ENCODE measurements around the gene DIAPH2.

Gene DIAPH2

DNA sequence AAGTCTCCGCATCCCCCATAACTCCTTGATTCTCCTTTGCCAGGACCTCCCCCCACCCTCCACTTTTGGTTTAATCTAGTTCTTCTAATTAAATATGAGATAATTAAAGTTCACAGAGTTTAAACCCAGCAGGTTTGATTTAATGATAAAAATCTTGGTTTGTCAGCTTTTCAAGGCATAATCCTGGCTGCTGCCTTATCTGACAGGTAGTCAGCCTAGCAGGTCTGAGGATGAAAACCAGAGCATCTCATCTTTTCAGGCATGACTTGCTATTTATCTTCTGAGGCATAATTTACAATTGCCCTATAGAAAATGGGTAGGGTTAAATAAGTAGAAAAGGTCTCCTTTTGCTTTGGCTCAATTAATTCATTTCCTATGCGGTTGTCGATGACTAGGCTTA is 790.3 kb downstream of the DIAPH2 start:
- no peak for DNase-seq (ENCODE audit: low read depth in 3 of 3)

- no peak for DNase-seq (ENCODE audit: low read depth in 3 of 3)
Measured at GRCh38 chrX:97479106-97479890, 794.7 kb downstream of the DIAPH2 start.

DNA sequence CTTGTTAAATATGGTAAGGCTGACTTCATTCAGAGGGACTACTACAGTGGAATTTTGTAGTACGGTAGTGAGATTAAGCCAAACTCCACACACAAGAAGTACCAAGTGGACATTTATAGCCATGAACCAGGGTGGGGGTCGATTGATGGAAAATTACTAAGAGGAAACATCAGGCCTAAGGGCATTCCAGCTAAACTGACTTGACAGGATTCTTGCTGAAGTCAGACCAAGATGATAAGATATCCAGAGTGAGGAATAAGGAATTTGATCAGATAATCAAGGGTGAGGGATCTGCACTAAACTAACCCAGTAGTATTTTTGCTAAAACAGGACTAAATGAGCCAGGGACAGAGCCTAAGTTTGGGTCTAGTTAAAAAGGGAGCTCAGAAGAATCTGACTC is 796.6 kb downstream of the DIAPH2 start:
- DNase-seq (ENCODE audit: low read depth in 3 of 3), result no peak

DNA sequence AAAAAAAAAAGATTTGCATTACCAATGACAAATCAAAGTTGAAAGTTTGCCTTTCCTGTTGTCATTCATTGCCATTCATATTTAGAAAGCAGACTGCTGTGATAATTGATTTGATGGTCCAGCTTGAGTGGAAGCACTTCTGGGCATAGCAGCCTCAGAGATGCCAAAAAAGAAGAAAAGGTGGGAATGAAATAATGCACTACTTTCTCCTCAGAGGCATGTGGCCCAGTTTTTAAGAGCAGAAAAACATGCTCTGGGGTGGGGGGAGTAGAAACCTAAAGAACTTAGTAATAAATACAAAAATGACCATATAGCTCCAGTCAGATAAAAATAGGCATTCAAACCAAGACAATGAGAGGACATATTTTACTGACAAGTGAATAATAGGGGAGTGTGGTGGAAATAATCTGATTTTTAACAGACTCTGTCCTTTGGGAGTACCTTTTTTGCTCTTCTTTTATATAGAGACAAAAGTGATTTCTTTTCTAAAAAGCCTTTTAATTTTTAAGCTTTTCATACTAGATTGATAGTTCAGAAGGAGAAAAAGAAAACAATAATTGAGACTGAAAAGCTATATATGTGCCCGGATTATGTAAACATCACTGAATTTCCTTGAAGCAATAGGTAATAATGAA is 798.1 kb downstream of the DIAPH2 start:
- no peak for DNase-seq (ENCODE audit: low read depth in 3 of 3)

GRCh38 chrX:97490656-97491055 is 806.0 kb downstream of the DIAPH2 start:
- DNase-seq (ENCODE audit: low read depth in 3 of 3), result no peak

- no peak for DNase-seq (ENCODE audit: low read depth in 3 of 3)
Measured at GRCh38 chrX:97494756-97495372, 810.2 kb downstream of the DIAPH2 start.

DNA sequence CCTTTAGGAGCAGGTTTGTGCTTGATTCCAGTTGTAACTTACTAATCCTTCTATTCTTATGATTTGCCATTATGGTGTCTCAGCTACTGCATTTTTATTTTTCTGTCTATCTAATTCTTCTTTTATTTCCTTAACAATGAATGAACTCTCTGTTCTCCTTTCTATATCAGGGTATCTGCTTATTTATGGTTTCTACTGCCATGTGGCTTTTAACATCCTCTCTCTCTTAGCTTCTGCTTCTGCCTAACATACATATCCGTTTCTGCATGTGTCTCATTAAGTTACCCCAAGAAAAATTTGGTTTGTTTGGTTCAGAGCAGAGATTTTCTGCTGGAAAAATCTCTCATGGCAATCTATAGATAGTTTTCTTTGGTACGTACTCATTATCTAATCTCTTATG is 813.5 kb downstream of the DIAPH2 start:
- no peak for DNase-seq (ENCODE audit: low read depth in 3 of 3)

- DNase-seq (ENCODE audit: low read depth in 3 of 3), result no peak
Measured at GRCh38 chrX:97504431-97504830, 819.8 kb downstream of the DIAPH2 start.

- no peak for DNase-seq (ENCODE audit: low read depth in 3 of 3)
Measured at GRCh38 chrX:97517763-97518162, 833.1 kb downstream of the DIAPH2 start.

GRCh38 chrX:97522307-97522706 is 837.7 kb downstream of the DIAPH2 start:
- no peak for DNase-seq (ENCODE audit: low read depth in 3 of 3)

DNA sequence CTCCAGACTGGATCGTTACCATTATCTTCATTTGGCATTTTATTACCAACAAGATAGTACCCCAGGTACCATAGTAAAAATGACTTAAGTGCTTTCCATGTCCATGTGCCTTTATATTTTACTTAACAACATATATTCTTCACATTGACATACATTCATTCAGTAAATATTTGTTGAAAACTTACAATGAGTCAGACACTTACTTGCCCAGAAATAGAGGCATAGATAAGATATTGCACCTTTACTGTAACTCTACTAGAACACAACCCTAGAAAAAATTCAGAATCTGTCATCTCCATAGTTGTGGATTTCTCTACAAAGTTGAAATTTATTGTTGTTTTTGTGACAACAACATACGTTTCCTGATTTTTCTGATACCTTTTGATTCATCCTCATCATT is 839.7 kb downstream of the DIAPH2 start:
- no peak for DNase-seq (ENCODE audit: low read depth in 3 of 3)

DNA sequence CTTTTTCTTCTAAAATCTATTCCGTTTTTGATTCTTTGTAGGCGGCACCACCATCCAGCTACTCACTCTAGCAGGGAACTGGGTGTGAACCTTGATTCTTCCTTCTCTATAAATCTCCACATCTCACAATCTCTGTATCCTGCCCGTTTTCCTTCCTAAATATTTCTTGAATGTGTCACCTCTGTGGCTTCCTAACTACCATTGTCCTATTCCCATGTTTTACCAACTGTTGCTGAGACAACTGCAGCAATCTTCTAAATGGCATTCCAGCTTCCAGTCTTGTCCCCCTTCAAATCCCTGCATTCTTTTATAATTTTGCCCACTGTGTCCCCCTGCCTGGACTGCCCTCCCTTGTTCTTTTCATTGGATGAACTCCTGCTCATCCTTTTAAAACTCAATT is 840.4 kb downstream of the DIAPH2 start:
- DNase-seq (ENCODE audit: low read depth in 3 of 3), result no peak

DNA sequence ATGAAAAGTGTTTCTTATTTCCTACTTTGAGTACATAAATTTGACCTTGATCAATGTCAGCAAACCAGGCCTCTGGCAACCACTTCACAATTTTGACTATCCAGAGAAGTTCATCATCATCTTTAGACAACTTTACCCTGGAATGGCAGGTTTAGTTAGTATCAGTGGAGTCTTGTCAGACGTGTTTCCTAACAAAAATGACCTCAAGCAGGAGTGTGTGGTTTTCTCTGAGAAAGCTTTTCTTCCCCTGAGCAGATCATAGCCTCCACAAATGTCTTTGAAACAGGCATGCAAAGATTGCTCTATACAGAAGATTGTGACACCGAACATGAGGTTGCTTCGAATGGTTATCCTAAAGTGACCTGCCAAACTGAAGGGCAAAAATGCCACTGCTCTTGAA is 841.3 kb downstream of the DIAPH2 start:
- DNase-seq (ENCODE audit: low read depth in 3 of 3), result no peak

- no peak for DNase-seq (ENCODE audit: low read depth in 3 of 3)
Measured at GRCh38 chrX:97527725-97528124, 843.1 kb downstream of the DIAPH2 start.

DNA sequence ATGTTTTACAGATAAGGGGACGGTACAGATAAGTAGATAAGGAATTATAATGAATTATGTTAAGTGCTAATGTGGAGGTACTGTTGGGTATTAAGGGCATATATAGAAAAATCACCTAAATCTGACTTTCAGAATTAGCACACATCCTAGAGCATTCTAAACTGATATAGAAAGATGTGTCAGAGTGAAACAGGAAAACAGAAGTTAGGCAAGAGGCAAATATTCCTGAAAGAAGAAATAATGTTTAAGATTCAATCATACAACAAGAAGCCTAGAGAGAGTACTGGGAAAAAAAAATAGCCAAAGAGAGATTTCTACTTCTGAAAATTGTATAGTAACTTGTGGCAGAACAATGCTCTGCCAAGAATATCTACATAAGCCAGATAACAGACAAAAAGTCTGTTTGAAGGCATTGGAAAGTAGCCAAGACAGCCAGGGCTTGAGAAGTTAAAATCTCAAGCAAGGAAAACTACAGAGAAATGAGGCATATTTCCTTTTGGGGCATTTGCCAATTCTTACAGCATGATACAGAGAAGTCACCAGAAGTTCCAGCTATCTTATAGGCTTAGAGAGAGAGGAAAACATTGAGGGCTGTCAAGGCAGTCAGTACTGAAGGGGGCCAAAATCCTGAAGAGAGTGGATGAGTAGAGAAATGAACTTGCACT is 845.0 kb downstream of the DIAPH2 start:
- no peak for DNase-seq (ENCODE audit: low read depth in 3 of 3)

GRCh38 chrX:97531825-97532224 is 847.2 kb downstream of the DIAPH2 start:
- no peak for DNase-seq (ENCODE audit: low read depth in 3 of 3)

- no peak for DNase-seq (ENCODE audit: low read depth in 3 of 3)
Measured at GRCh38 chrX:97538745-97539144, 854.1 kb downstream of the DIAPH2 start.

DNA sequence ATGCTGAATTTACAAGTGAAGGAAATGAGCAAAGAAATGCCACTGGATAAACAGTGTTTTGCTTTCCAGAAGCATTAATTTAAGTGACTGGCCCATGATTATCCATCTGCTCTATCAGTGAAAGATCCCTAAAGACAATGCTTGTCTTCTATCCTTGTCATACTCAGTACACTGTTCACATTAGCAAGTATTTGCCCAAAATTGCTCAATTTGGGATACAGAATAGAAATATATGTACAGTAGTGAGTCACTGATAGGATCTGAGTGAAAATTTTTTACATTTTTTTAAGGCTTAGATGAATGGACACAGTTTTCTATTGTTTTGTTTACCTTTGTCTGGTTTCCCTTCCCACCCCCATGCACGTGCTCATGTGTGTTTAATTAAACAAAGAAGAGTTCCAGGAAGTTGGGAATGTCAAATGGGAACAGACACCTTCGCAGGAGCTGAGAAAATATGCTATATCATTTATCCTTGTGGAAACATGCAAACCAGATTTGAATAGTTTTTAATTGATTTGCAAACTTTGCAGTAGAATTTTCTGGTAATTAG is 855.4 kb downstream of the DIAPH2 start:
- DNase-seq (ENCODE audit: low read depth in 3 of 3), result no peak

DNA sequence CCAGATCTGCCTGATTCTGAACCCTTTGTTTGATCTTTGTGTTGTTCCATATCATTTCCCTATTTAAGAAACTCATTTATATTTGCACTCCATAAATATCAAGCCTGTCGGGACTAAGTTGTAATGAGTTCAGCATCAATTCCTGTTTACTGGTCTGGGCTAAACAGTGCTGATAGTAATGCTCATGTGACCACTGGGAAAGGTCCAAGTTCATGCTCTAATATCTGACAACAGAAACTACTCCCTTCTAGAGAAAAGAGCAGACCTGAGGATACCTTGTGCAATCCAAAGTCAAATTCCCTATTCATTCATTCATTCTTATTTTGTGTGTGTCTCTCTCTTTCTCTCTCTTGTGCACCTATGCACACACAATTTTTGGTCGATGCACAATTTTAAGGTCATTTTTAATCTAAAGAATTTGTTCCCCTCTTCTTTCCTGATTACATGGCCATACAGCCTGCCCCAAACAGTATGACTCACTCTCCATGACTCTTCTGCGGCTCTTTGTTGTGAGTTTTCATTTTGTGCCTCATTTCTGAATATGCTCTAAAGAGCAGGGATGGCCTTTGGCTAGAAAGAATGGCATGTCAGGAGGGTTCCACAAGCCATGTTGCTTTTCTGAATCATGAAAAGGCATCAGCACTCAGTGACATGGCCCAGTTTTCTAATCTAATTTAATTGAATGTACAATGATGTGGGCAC is 863.4 kb downstream of the DIAPH2 start:
- no peak for DNase-seq (ENCODE audit: low read depth in 3 of 3)

GRCh38 chrX:97551821-97552220 is 867.2 kb downstream of the DIAPH2 start:
- DNase-seq (ENCODE audit: low read depth in 3 of 3), result no peak

DNA sequence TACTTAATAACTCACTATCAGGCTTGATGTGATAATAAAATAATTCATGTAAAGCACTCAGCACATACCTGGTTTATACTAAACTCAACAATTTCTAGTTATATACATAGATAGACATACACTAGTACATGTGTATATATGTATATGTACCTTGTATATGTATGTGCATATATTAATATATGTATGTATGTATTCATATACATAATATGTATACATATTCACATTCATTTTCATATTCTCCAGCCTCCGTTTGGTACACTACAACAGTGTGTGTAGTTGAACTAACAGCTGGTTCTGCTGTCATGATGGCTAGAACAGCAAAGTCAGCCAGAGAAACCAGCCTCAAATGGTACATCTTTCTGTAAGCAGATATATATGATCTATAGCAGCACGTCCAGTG is 869.2 kb downstream of the DIAPH2 start:
- no peak for DNase-seq (ENCODE audit: low read depth in 3 of 3)

- DNase-seq (ENCODE audit: low read depth in 3 of 3), result no peak
Measured at GRCh38 chrX:97556359-97556758, 871.7 kb downstream of the DIAPH2 start.
